Liver (tissue), 9 donors: ENCODE measurements around the gene KCNS3. TPM values are rescaled to one million over a fixed set of nuclear protein-coding genes. Genes with fewer than 3 reads are reported as not detected.

ENCODE experiments used
- DNase-seq: peaks from one replicate; pipeline ENCODE4 v3.0.0-alpha.2; 2017; ENCODE audit warnings: low spot score
- H3K27ac ChIP-seq, 2 donors: one replicate each; pipeline ENCODE4 v1.7.0; 2013; ENCODE audit warnings: inconsistent platforms in 2 of 2, low read length in 2 of 2, control low read depth in 1 of 2, low read depth in 1 of 2, mild to moderate bottlenecking in 1 of 2
- H3K27me3 ChIP-seq, 4 donors: one replicate each; pipeline versions ENCODE4 v1.6.1 to v1.7.0; 2013; ENCODE audit warnings: low read length in 3 of 4, inconsistent platforms in 1 of 4, mild to moderate bottlenecking in 1 of 4, moderate library complexity in 1 of 4; ENCODE audit not compliant: control insufficient read depth in 4 of 4, insufficient read depth in 4 of 4
- H3K36me3 ChIP-seq, 4 donors: one replicate each; pipeline versions ENCODE4 v1.6.1 to v1.7.0; 2013; ENCODE audit warnings: low read length in 3 of 4, mild to moderate bottlenecking in 3 of 4, low read depth in 1 of 4, moderate library complexity in 1 of 4; ENCODE audit not compliant: control insufficient read depth in 4 of 4, insufficient read depth in 3 of 4
- H3K4me1 ChIP-seq, 4 donors: one replicate each; pipeline versions ENCODE4 v1.6.1 to v1.7.0; 2013; ENCODE audit warnings: low read length in 3 of 4, mild to moderate bottlenecking in 3 of 4, moderate library complexity in 1 of 4; ENCODE audit not compliant: control insufficient read depth in 4 of 4, insufficient read depth in 4 of 4
- H3K4me3 ChIP-seq, 3 donors: one replicate each; pipeline versions ENCODE4 v1.6.1 to v1.7.0; 2013; ENCODE audit warnings: low read length in 3 of 3, control low read depth in 1 of 3, low read depth in 1 of 3, mild to moderate bottlenecking in 1 of 3
- H3K9ac ChIP-seq, 2 donors: one replicate each; pipeline ENCODE4 v1.7.0; 2013; ENCODE audit warnings: low read length in 2 of 2, mild to moderate bottlenecking in 2 of 2, moderate library complexity in 2 of 2, control low read depth in 1 of 2, low read depth in 1 of 2
- H3K9me3 ChIP-seq, 4 donors: one replicate each; pipeline versions ENCODE4 v1.6.1 to v1.7.0; 2013; ENCODE audit warnings: low read length in 3 of 4; ENCODE audit not compliant: control insufficient read depth in 4 of 4
- EGR1 ChIP-seq, 2 donors: IDR thresholded peaks; 2 replicates each; pipeline ENCODE4 v1.6.1; 2016 to 2018; ENCODE audit warnings: antibody characterized with exemption in 2 of 2, low read depth in 2 of 2
- FOXA1 ChIP-seq: IDR thresholded peaks from 2 replicates; pipeline ENCODE4 v1.6.1; 2016; ENCODE audit warnings: antibody characterized with exemption
- GABPA ChIP-seq, 2 donors: IDR thresholded peaks in 1 of 2; conservative IDR thresholded peaks in 1 of 2; 2 replicates each; pipeline ENCODE4 v1.6.1; 2016; ENCODE audit warnings: antibody characterized with exemption in 2 of 2, mild to moderate bottlenecking in 1 of 2, moderate library complexity in 1 of 2
- HNF4G ChIP-seq: IDR thresholded peaks from 2 replicates; pipeline ENCODE4 v1.6.1; 2016; ENCODE audit warnings: antibody characterized with exemption
- JUND ChIP-seq, 2 donors: IDR thresholded peaks; 2 replicates each; pipeline ENCODE4 v1.6.1; 2016; ENCODE audit warnings: antibody characterized with exemption in 2 of 2
- RXRA ChIP-seq, 2 donors: IDR thresholded peaks; 2 replicates each; pipeline ENCODE4 v1.6.1; 2017 to 2018; ENCODE audit warnings: antibody characterized with exemption in 2 of 2, mild to moderate bottlenecking in 1 of 2
- TAF1 ChIP-seq: conservative IDR thresholded peaks from 2 replicates; pipeline ENCODE4 v1.6.1; 2016; ENCODE audit warnings: antibody characterized with exemption, mild to moderate bottlenecking
- YY1 ChIP-seq: IDR thresholded peaks from 2 replicates; pipeline ENCODE4 v1.6.1; 2016; ENCODE audit warnings: antibody characterized with exemption, mild to moderate bottlenecking
- WGBS: extraction: QIAGEN DNeasy Blood & Tissue Kit; methylation state at CpG from one replicate; pipeline ENCODE4 v1.1.7; 2013; 5-methylcytosine and 5-hydroxymethylcytosine counted together
- polyA plus RNA-seq, 2 donors: library from polyadenylated mRNA; stranded (reverse) in 1 of 2; unstranded in 1 of 2; fragments of 200-250 nt in 1 of 2; fragments of >200 nt in 1 of 2; fragmentation: Nextera tagmentation in 1 of 2; extraction: Ambion mirVana in 1 of 2; gene quantifications; one replicate each; pipeline versions ENCODE4 v1.2.1 to v1.2.3, GENCODE V29; 2013 to 2015
- total RNA-seq, 2 donors: library from RNA; depleted of rRNA; stranded (reverse); fragments of >200 nt; gene quantifications; one replicate each; pipeline ENCODE4 v1.2.3, GENCODE V29; 2014
- TF ChIP-seq, protein P1 (sequence below): IDR thresholded peaks from 2 replicates; pipeline ENCODE4 v1.6.1; 2016; ENCODE audit warnings: antibody characterized with exemption, mild to moderate bottlenecking
- TF ChIP-seq, protein P2 (sequence below): IDR thresholded peaks from 2 replicates; pipeline ENCODE4 v1.6.1; 2016; ENCODE audit warnings: antibody characterized with exemption
- TF ChIP-seq, protein P3 (sequence below): fragments of 150-350 bp; IDR thresholded peaks from 2 replicates; pipeline ENCODE4 v1.5.1; 2017; ENCODE audit warnings: improper control_type of control experiment, low read depth, low read length; ENCODE audit not compliant: missing input control
- TF ChIP-seq, protein P4 (sequence below): IDR thresholded peaks from 2 replicates; pipeline ENCODE4 v1.6.1; 2016; ENCODE audit warnings: antibody characterized with exemption
- TF ChIP-seq, protein P5 (sequence below): IDR thresholded peaks from 2 replicates; pipeline ENCODE4 v1.6.1; 2016; ENCODE audit warnings: antibody characterized with exemption
- donor health status: healthy.
- donor health status: healthy.
- donor health status: healthy.
- donor health status: healthy.
- donor health status: healthy.

The KCNS3 gene
- total and polyA plus RNA-seq, 4 donors, result 0.56 to 2.8 (median 1.7) TPM

- TF ChIP-seq, protein P1, sequence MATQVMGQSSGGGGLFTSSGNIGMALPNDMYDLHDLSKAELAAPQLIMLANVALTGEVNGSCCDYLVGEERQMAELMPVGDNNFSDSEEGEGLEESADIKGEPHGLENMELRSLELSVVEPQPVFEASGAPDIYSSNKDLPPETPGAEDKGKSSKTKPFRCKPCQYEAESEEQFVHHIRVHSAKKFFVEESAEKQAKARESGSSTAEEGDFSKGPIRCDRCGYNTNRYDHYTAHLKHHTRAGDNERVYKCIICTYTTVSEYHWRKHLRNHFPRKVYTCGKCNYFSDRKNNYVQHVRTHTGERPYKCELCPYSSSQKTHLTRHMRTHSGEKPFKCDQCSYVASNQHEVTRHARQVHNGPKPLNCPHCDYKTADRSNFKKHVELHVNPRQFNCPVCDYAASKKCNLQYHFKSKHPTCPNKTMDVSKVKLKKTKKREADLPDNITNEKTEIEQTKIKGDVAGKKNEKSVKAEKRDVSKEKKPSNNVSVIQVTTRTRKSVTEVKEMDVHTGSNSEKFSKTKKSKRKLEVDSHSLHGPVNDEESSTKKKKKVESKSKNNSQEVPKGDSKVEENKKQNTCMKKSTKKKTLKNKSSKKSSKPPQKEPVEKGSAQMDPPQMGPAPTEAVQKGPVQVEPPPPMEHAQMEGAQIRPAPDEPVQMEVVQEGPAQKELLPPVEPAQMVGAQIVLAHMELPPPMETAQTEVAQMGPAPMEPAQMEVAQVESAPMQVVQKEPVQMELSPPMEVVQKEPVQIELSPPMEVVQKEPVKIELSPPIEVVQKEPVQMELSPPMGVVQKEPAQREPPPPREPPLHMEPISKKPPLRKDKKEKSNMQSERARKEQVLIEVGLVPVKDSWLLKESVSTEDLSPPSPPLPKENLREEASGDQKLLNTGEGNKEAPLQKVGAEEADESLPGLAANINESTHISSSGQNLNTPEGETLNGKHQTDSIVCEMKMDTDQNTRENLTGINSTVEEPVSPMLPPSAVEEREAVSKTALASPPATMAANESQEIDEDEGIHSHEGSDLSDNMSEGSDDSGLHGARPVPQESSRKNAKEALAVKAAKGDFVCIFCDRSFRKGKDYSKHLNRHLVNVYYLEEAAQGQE, result no peak
These were observed 93.2 kb downstream of the KCNS3 start (continued) for GRCh38 chr2:17971531-17972125.

GRCh38 chr2:17972991-17973390 is 94.5 kb downstream of the KCNS3 start:
- Histone ChIP-seq H3K36me3 (no peaks in the 10 kb centered on the region), H3K27me3 (no peaks in the 10 kb centered on the region), H3K4me3 (no peak overlapping the region), H3K27ac (no peak overlapping the region), H3K4me1 (no peaks in the 10 kb centered on the region), H3K9ac (no peak overlapping the region), H3K9me3 (no peaks in the 10 kb centered on the region)
- 75% methylated on average over 3 of the region's 3 CpGs for WGBS
- TF ChIP-seq, protein P2, sequence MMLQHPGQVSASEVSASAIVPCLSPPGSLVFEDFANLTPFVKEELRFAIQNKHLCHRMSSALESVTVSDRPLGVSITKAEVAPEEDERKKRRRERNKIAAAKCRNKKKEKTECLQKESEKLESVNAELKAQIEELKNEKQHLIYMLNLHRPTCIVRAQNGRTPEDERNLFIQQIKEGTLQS, result no peak
- TF ChIP-seq, protein P3, sequence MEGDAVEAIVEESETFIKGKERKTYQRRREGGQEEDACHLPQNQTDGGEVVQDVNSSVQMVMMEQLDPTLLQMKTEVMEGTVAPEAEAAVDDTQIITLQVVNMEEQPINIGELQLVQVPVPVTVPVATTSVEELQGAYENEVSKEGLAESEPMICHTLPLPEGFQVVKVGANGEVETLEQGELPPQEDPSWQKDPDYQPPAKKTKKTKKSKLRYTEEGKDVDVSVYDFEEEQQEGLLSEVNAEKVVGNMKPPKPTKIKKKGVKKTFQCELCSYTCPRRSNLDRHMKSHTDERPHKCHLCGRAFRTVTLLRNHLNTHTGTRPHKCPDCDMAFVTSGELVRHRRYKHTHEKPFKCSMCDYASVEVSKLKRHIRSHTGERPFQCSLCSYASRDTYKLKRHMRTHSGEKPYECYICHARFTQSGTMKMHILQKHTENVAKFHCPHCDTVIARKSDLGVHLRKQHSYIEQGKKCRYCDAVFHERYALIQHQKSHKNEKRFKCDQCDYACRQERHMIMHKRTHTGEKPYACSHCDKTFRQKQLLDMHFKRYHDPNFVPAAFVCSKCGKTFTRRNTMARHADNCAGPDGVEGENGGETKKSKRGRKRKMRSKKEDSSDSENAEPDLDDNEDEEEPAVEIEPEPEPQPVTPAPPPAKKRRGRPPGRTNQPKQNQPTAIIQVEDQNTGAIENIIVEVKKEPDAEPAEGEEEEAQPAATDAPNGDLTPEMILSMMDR, result no peak
- TF ChIP-seq, protein P4, sequence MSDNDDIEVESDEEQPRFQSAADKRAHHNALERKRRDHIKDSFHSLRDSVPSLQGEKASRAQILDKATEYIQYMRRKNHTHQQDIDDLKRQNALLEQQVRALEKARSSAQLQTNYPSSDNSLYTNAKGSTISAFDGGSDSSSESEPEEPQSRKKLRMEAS, result no peak
- TF ChIP-seq GABPA (IDR thresholded peaks at IDR 0.05 in 1 of 2, conservative IDR thresholded peaks at IDR 0.05 in 1 of 2) (no peak), RXRA (IDR thresholded peaks at IDR 0.05) (no peak), JUND (IDR thresholded peaks at IDR 0.05) (no peak), EGR1 (IDR thresholded peaks at IDR 0.05; ENCODE audit: low read depth in 2 of 2) (no peak), YY1 (no peak), HNF4G (no peak), TAF1 (no peak)
- TF ChIP-seq, protein P5, sequence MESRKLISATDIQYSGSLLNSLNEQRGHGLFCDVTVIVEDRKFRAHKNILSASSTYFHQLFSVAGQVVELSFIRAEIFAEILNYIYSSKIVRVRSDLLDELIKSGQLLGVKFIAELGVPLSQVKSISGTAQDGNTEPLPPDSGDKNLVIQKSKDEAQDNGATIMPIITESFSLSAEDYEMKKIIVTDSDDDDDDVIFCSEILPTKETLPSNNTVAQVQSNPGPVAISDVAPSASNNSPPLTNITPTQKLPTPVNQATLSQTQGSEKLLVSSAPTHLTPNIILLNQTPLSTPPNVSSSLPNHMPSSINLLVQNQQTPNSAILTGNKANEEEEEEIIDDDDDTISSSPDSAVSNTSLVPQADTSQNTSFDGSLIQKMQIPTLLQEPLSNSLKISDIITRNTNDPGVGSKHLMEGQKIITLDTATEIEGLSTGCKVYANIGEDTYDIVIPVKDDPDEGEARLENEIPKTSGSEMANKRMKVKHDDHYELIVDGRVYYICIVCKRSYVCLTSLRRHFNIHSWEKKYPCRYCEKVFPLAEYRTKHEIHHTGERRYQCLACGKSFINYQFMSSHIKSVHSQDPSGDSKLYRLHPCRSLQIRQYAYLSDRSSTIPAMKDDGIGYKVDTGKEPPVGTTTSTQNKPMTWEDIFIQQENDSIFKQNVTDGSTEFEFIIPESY, result no peak
- no peak for DNase-seq

GRCh38 chr2:17975401-17975800 is 96.9 kb downstream of the KCNS3 start:
- no peak overlapping the region for H3K4me3 ChIP-seq
- no peak overlapping the region for H3K27ac ChIP-seq
- 88% methylated on average over 2 of the region's 2 CpGs for WGBS
- no peaks in the 10 kb centered on the region for H3K36me3 ChIP-seq
- no peaks in the 10 kb centered on the region for H3K27me3 ChIP-seq
- no peaks in the 10 kb centered on the region for H3K4me1 ChIP-seq
- DNase-seq, result no peak
- H3K9me3 ChIP-seq, result no peaks in the 10 kb centered on the region
- no peak overlapping the region for H3K9ac ChIP-seq
- TF ChIP-seq, protein P2, result no peak
- TF ChIP-seq GABPA (IDR thresholded peaks at IDR 0.05 in 1 of 2, conservative IDR thresholded peaks at IDR 0.05 in 1 of 2) (no peak), HNF4G (no peak), EGR1 (IDR thresholded peaks at IDR 0.05; ENCODE audit: low read depth in 2 of 2) (no peak), YY1 (no peak), RXRA (IDR thresholded peaks at IDR 0.05) (no peak), FOXA1 (no peak)
- TF ChIP-seq, protein P5, result no peak
